Mammary epithelial cell (primary cell): ENCODE results near the gene CCNT1.

ENCODE experiments used
- EZH2 ChIP-seq: IDR thresholded peaks from 2 replicates; pipeline ENCODE4 v1.6.1; 2012; ENCODE audit warnings: low read length, inconsistent platforms, borderline replicate concordance
- TF ChIP-seq, protein P1 (sequence below), 2 donors: IDR thresholded peaks in 1 of 2; conservative IDR thresholded peaks in 1 of 2; 2 replicates each; pipeline ENCODE4 v1.5.1; 2011 to 2012; ENCODE audit warnings: inconsistent platforms in 2 of 2, low read length in 2 of 2, mild to moderate bottlenecking in 2 of 2, control low read depth in 1 of 2, low read depth in 1 of 2; ENCODE audit not compliant: insufficient read depth in 1 of 2; ENCODE audit errors: extremely low read depth in 1 of 2

DNA sequence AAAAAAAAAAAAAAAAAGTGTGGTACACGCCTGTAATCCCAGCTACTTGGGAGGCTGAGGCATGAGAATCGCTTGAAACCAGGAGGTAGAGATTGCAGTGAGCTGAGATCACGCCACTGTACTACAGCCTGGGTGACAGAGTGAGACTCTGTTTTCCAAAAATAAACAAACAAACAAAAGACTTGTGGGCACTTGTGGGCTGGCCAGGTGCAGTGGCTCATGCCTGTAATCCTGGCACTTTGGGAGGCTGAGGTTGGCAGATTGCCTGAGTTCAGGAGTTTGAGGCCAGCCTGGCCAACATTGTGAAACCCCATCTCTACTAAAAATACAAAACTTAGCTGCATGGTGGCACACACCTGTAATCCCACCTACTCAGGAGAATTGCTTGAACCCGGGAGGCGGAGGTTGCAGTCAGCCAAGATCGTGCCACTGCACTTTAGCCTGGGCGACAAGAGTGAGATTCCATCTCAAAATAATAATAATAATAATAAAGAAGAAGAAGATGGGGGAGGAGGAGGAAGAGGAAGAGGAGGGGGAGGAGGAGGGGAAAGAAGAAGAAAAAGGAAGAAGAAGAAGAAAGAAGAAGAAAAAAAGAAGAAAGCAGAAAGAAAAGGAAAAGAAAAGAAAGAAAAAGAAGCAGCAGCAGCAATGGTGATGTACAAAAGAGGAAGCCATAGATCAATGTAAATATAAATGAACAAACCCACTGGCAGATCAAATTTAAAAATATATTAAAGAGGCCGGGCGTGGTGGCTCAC, 27.9 kb upstream of the CCNT1 start:
- TF ChIP-seq, protein P1, sequence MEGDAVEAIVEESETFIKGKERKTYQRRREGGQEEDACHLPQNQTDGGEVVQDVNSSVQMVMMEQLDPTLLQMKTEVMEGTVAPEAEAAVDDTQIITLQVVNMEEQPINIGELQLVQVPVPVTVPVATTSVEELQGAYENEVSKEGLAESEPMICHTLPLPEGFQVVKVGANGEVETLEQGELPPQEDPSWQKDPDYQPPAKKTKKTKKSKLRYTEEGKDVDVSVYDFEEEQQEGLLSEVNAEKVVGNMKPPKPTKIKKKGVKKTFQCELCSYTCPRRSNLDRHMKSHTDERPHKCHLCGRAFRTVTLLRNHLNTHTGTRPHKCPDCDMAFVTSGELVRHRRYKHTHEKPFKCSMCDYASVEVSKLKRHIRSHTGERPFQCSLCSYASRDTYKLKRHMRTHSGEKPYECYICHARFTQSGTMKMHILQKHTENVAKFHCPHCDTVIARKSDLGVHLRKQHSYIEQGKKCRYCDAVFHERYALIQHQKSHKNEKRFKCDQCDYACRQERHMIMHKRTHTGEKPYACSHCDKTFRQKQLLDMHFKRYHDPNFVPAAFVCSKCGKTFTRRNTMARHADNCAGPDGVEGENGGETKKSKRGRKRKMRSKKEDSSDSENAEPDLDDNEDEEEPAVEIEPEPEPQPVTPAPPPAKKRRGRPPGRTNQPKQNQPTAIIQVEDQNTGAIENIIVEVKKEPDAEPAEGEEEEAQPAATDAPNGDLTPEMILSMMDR (conservative IDR thresholded peaks at IDR 0.05 in 1 of 2, IDR thresholded peaks at IDR 0.05 in 1 of 2; ENCODE audit: extremely low read depth in 1 of 2, insufficient read depth in 1 of 2, low read depth in 1 of 2, low read length in 2 of 2): no peak
- TF ChIP-seq EZH2: no peak
